GM19239 (cell line): ENCODE data around the gene GFPT2.

Source experiments
- DNase-seq: peaks from one replicate; pipeline ENCODE4 v3.0.0; 2011; ENCODE audit warnings: low spot score; ENCODE audit not compliant: insufficient read length
- FAIRE-seq: peaks from 2 replicates; lab custom pipeline; 2011; peaks lifted over from hg19 to GRCh38; lab: Jason Lieb, UNC

The GFPT2 gene

GRCh38 chr5:180353980-180354452 is 880 bp upstream of the GFPT2 start:
- DNase-seq (no peak), FAIRE-seq (no peak)

- no peak for FAIRE-seq
Measured at GRCh38 chr5:180352116-180353047, 754 bp downstream of the GFPT2 start.

GRCh38 chr5:180350711-180351465 is 2.2 kb downstream of the GFPT2 start:
- DNase-seq (no peak), FAIRE-seq (no peak)

More at GRCh38 chr5:180352116-180353047, 754 bp downstream of the GFPT2 start:
- no peak for DNase-seq

GRCh38 chr5:180350296-180350695 is 2.8 kb downstream of the GFPT2 start:
- DNase-seq: no peak
- no peak for FAIRE-seq

DNA sequence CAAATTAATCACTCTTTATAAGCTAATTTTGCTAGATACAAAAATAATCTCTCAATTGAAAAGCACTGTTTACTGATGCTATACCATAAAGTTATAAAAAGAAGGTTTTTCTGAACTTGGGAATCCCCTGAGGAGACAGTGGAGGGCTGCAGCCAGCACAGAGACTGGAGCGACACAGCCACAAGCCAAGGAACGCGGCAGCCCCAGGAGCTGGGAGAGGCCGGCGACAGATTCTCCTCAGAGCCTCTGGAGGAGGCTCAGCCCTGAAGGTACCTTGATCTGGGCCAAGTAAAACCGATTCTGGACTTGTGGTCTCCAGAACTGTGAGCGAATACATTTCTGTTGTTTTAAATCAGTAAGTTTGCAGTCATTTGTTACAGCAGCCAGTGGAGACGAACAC is 3.7 kb downstream of the GFPT2 start:
- DNase-seq: no peak
- no peak for FAIRE-seq

GRCh38 chr5:180348336-180348735 is 4.8 kb downstream of the GFPT2 start:
- no peak for FAIRE-seq

DNA sequence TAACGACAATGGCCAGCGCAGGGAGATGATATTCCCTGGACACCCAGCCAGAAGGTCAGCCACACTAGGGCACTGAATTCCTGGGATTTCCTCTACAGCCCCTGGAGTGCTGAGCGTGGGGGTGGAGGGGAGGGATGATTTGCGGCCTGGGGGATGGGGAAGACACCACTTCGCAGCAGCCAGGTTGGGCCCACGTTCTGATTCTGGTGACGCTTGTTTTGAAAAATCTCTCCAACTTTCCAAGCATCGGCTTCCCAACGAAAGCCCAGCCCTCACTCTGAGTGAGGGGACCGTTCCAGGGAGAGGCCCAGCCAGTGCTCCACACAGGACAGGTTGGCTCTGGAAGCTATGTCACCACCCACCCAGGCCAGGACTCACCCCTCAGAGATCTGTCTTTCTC is 5.4 kb downstream of the GFPT2 start:
- no peak for FAIRE-seq
- no peak for DNase-seq

More at GRCh38 chr5:180348336-180348735, 4.8 kb downstream of the GFPT2 start:
- no peak for DNase-seq

GRCh38 chr5:180346358-180346757 is 6.8 kb downstream of the GFPT2 start:
- DNase-seq: no peak
- no peak for FAIRE-seq

DNA sequence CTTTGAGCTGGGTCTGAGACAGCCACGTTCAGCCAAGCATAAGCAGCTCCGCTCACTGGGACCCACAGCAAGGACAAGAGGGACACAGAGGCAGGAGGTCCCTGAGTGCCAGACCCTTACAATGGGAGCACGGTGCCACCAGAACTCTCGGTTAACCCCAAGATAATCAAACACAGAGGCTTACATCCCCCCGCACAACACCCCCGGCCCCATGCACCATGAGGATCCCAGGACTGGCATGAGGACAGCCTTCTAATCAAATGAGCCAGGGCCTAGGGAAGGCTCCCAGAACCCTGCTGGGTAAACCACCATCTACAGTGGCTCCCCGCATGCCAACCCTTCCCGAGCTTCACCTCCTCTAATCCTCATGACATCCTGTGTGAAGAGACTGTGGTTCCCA is 7.4 kb downstream of the GFPT2 start:
- FAIRE-seq (no peak), DNase-seq (no peak)

DNA sequence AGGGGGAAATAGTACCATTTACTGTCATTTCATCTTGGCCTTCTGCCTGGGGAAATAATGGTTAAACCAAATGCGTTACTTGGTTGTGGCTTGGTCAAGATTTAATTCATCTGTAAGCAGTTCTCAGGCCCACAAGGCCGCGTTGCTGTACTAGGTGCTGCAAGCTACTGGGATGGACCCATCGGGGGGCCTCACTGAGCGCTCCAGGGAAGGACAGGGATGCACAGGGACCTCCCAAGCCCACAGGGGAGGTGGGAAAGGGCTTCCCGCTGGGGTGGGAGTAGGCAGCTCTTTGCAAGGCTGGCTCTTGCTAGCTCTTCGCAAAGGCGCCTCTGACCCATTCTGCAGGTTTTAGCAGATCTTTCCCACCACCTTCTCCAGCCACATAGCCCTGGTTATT is 8.0 kb downstream of the GFPT2 start:
- DNase-seq: no peak
- FAIRE-seq: no peak

GRCh38 chr5:180344696-180344999 is 8.5 kb downstream of the GFPT2 start:
- FAIRE-seq (no peak), DNase-seq (no peak)

GRCh38 chr5:180343831-180344695 is 9.1 kb downstream of the GFPT2 start:
- no peak for FAIRE-seq
- DNase-seq: no peak

GRCh38 chr5:180343110-180343830 is 9.9 kb downstream of the GFPT2 start:
- no peak for DNase-seq
- no peak for FAIRE-seq

DNA sequence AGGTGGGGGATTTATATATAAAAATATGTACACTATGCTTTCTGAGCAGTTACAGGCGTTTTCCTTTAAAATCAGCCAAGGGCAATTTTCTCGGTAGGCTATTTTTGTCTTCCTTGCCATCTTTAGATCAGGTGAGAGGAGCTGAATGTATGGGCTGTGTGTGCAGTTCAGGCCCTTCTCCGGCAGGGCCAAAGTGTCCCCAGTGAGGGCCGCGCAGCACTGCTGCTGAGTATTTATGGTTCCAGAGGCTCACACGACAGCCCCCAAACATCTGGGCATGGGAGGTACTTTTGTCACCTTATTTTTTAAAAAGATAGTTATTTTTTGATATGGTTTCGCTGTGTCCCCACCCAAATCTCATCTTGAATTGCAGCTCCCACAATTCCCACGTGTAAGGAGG is 11.5 kb downstream of the GFPT2 start:
- no peak for FAIRE-seq

GRCh38 chr5:180340856-180341255 is 12.3 kb downstream of the GFPT2 start:
- DNase-seq (no peak), FAIRE-seq (no peak)

More for the DNA sequence above, 11.5 kb downstream of the GFPT2 start:
- no peak for DNase-seq

DNA sequence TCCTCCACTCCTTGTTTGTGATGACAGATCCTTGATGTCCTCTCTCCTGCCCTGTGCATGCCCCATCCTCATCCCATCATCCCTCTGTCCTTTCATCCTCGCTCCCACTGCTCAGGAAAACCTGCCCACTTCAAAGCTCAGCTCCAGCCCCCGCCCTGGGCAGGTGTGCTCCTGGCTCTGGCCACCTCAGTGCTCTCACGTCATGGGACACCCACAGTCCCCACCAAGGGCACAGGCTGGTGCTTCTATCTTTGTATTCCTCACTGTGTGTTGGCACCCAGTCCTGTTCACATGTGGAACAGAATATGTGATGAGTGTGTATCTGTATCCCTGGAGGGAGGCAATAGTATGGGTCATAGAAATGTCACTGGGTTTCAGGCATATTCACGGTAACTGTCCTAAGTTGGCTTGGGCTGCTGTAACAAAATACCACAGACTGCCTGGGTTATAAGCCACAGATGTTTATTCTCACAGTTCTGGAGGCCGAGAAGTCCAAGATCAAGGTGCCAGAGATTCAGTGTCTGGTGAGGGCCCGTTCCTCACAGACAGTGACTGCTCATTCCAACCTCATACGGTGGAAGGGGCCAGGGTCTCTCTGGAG is 13.5 kb downstream of the GFPT2 start:
- FAIRE-seq (no peak), DNase-seq (no peak)

- DNase-seq (no peak), FAIRE-seq (no peak)
Measured at GRCh38 chr5:180338001-180338707, 15.0 kb downstream of the GFPT2 start.

GRCh38 chr5:180336234-180337020 is 16.7 kb downstream of the GFPT2 start:
- DNase-seq (no peak), FAIRE-seq (no peak)
